Mucosa of descending colon (tissue), 3 donors: ENCODE data around the gene FREM1. TPM values are rescaled to one million over a fixed set of nuclear protein-coding genes. Genes with fewer than 3 reads are reported as not detected.

ENCODE experiments used
- ATAC-seq: fragments of 200-7000 bp; cut with Tn5 transposase; one replicate; pipeline ENCODE4 v1.9.1; 2020; ENCODE audit warnings: mild to moderate bottlenecking, moderate library complexity
- DNase-seq, 3 donors: peaks; one replicate each; pipeline ENCODE4 v3.0.0-alpha.2; 2020
- H3K36me3 ChIP-seq: fragments of 200-600 bp; one replicate; pipeline ENCODE4 v1.8.0; 2021; ENCODE audit warnings: low read depth, mild to moderate bottlenecking
- H3K4me1 ChIP-seq: fragments of 200-600 bp; one replicate; pipeline ENCODE4 v1.8.0; 2021; ENCODE audit warnings: low read depth, mild to moderate bottlenecking
- H3K4me3 ChIP-seq: fragments of 200-600 bp; one replicate; pipeline ENCODE4 v1.8.0; 2021; ENCODE audit warnings: mild to moderate bottlenecking
- H3K9me3 ChIP-seq: fragments of 200-600 bp; one replicate; pipeline ENCODE4 v1.8.0; 2021; ENCODE audit warnings: mild to moderate bottlenecking
- intact Hi-C, 2 donors: fragments of 100-400 bp; cut with DNase I in 1 of 2; cut with micrococcal nuclease in 1 of 2; formaldehyde crosslinking; loops; one replicate each; pipeline versions ENCODE4 v1.11.0 to v1.11.1; 2022; cut with DNase I, micrococcal nuclease
- total RNA-seq, 3 donors: library from RNA; stranded (reverse); fragmentation: NEBNext Ultra II Directional in 2 of 3; extraction: Animal tissue kit (Norgen Biotek cat#: 25700) in 2 of 3; gene quantifications; one replicate each; pipeline versions ENCODE4 v1.2.1 to v1.2.4, GENCODE V29; 2021 to 2023
- TF ChIP-seq, protein P1 (sequence below): fragments of 200-600 bp; IDR thresholded peaks from one replicate; pipeline ENCODE4 v1.8.0; 2022; ENCODE audit warnings: antibody characterized with exemption, mild to moderate bottlenecking
- donor health status: DM: no; HTN: no; CAD: no; lungs with moderate emphysema.
- donor health status: DM: no; HTN: no; CAD: no.
- donor health status: DM: no; HTN: yes; CAD: no.

Gene FREM1
- total RNA-seq, 3 donors from 2014 or later, result 1.4 to 21.2 (median 1.4) TPM

DNA sequence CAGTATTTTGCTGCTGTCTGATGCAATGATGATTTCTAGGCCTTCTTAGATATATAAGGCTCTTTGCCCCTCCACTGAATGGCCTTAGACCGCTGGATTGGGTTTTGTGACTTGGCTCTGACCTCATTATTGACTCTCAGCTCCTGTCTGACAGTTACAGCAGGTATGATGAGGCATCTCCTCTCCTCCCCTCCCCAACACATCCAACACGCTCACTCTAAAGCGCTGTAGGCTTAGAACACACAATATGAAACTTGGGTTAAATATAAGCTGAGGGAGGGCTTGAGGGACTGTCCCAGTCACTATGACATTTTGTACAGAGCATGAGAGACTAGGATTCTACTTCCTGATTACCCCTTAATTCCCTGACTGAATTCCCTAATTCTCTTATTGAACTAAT lies 168.9 kb downstream of the FREM1 start:
- no peaks in the 10 kb centered on the region for H3K36me3 ChIP-seq
- ATAC-seq (no peak), DNase-seq (no peak)
- no peaks in the 10 kb centered on the region for H3K9me3 ChIP-seq
- intact Hi-C loops, result no loop called here
- no peaks in the 10 kb centered on the region for H3K4me1 ChIP-seq
- H3K4me3 ChIP-seq, result no peak overlapping the region
- TF ChIP-seq, protein P1, sequence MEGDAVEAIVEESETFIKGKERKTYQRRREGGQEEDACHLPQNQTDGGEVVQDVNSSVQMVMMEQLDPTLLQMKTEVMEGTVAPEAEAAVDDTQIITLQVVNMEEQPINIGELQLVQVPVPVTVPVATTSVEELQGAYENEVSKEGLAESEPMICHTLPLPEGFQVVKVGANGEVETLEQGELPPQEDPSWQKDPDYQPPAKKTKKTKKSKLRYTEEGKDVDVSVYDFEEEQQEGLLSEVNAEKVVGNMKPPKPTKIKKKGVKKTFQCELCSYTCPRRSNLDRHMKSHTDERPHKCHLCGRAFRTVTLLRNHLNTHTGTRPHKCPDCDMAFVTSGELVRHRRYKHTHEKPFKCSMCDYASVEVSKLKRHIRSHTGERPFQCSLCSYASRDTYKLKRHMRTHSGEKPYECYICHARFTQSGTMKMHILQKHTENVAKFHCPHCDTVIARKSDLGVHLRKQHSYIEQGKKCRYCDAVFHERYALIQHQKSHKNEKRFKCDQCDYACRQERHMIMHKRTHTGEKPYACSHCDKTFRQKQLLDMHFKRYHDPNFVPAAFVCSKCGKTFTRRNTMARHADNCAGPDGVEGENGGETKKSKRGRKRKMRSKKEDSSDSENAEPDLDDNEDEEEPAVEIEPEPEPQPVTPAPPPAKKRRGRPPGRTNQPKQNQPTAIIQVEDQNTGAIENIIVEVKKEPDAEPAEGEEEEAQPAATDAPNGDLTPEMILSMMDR, result no peak

DNA sequence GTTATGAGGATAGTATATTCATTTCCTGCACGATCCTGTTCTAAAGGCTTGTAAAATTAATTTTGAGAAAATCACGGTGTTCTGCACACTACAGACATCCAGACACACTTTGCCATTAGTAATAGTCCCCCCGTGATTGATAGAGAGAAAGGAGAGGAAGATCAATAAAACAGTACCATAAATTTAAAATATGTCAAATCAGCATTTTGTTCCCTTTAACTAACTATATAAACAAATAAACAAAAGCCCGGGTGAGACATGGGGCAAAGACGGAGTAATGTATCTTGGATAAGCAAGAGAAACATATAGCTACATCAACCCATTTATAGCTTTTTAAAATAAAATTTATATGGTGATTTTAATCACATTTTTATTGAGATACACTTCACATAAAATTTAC lies 177.1 kb downstream of the FREM1 start:
- ATAC-seq (no peak), DNase-seq (no peak)
- TF ChIP-seq, protein P1, result no peak
- no peaks in the 10 kb centered on the region for H3K9me3 ChIP-seq
- no peaks in the 10 kb centered on the region for H3K36me3 ChIP-seq
- H3K4me3 ChIP-seq, result no peak overlapping the region
- no peaks in the 10 kb centered on the region for H3K4me1 ChIP-seq
- intact Hi-C loops, result no loop called here

DNA sequence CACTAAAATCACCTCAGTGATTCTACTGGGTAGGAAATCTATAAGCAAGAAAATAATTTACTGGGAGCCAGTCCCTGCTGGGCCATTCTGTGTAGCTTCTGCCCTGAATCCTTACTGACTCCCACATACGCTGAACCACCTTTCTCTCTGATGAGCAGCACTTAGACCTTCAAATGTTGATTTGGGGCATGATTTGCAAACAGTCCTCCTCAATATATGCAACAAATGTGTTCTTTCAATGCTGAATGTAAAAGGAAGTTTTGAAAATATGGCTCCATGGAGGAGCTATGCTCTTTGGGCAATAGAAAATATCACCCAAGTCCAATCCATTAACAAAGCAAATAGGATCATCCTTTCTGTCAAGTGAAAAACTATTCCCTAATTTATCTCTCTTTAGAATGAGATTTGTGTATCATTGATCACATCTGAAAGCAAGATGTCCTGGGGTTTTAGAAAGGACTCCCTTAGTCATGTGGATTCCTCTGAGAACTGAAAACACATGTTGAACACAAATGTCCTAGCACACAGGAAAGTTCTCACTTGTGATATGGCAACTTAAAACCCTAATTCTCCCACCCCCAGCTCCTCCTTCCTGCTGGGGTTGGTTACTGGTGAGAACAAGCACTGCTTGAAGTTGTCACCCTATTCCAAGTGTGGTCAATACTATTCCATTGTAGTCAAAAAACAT lies 178.8 kb downstream of the FREM1 start:
- DNase-seq (no peak), ATAC-seq (no peak)
- no peaks in the 10 kb centered on the region for H3K9me3 ChIP-seq
- intact Hi-C loops, result no loop called here
- no peaks in the 10 kb centered on the region for H3K4me1 ChIP-seq
- no peak overlapping the region for H3K4me3 ChIP-seq
- H3K36me3 ChIP-seq, result no peaks in the 10 kb centered on the region
- TF ChIP-seq, protein P1, result no peak

DNA sequence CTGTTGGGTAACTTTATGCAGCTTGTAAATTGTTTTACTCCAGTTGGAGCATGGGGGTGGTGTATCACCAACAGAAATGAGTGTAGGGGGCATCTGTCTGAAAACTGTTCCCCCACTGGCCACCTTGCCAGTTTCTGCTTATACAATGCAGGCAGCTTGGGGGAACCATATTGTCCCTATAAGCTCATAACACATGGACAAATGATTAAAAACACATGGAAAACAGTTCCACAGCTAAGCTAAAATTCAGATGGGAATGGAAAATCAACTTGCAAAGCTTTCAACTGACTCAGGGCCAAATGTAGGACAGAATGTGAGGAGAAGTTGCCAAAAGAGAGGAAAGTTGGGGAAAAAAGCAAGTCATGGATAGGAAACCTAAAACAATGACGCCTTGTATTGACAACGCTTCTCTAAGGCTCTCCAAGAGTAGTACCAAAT lies 179.7 kb downstream of the FREM1 start:
- Histone ChIP-seq H3K4me1 (no peaks in the 10 kb centered on the region), H3K9me3 (no peaks in the 10 kb centered on the region), H3K4me3 (no peak overlapping the region), H3K36me3 (no peaks in the 10 kb centered on the region)
- no peak for ATAC-seq
- intact Hi-C loops, result no loop called here
- TF ChIP-seq, protein P1, result no peak
- DNase-seq, result no peak

DNA sequence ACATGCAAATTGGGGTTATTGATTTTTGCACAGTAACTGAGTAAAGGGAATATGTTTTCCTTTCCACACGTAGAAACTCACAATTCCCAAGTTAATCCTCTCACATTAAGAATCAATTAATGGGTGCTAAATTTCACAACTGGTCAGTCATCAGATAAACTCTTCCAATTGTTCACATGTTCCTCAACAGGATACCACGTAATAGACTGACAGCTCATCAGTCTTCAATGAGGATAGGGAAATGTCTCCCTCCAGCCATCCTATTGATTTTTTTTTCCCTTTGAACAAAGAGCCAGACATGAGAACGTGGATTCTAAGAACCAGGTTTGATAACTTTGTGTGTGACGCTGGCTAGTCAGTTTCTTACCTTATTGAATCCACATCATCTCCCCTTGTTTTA lies 186.9 kb downstream of the FREM1 start:
- intact Hi-C loops, result no loop called here
- TF ChIP-seq, protein P1, result no peak
- no peaks in the 10 kb centered on the region for H3K9me3 ChIP-seq
- H3K4me1 ChIP-seq, result no peaks in the 10 kb centered on the region
- H3K4me3 ChIP-seq, result no peak overlapping the region
- H3K36me3 ChIP-seq, result no peaks in the 10 kb centered on the region
- ATAC-seq (no peak), DNase-seq (no peak)
